LNCAP (cell line): Measurements from ENCODE around the gene ARL16.

Experiments used
- CTCF ChIP-seq: fragments of 450-650 bp; IDR thresholded peaks from 2 replicates; pipeline ENCODE4 v1.5.1; 2017; ENCODE audit warnings: mild to moderate bottlenecking

ARL16 gene

GRCh38 chr17:81715107-81715871 lies 31.7 kb upstream of the ARL16 start:
- TF ChIP-seq CTCF: no peak

- no peak for TF ChIP-seq CTCF
Measured at GRCh38 chr17:81714412-81715106, 31.0 kb upstream of the ARL16 start.

- TF ChIP-seq CTCF: no peak
Measured at GRCh38 chr17:81713556-81714411, 30.2 kb upstream of the ARL16 start.

- no peak for TF ChIP-seq CTCF
Measured at GRCh38 chr17:81713004-81713555, 29.5 kb upstream of the ARL16 start.

GRCh38 chr17:81712468-81713003 lies 28.9 kb upstream of the ARL16 start:
- peak; percentile 35 for TF ChIP-seq CTCF

- no peak for TF ChIP-seq CTCF
Measured at GRCh38 chr17:81711814-81712467, 28.3 kb upstream of the ARL16 start, which contains the start of gene SLC25A10. Gene SLC25A10 (plus strand): TSS chr17:81712284. CDS start chr17:81712427, 143 bp downstream.
